HL-60 (cell line): ENCODE data around the gene RNF14.
A peak's percentile ranks its signal among the peaks of the same experiment; 100 is the strongest.

ENCODE experiments used
- DNase-seq, 2 experiments: peaks; one replicate each; pipeline ENCODE4 v3.0.0-alpha.2; 2010 to 2020; ENCODE audit warnings: low read depth in 1 of 2, low spot score in 1 of 2
- H3K27ac ChIP-seq: fragments of 250-450 bp; sonication (Bioruptor Pico); replicated peaks from 2 replicates; pipeline ENCODE4 v1.5.1; 2020; ENCODE audit warnings: mild to moderate bottlenecking, moderate library complexity
- H3K27me3 ChIP-seq: fragments of 250-450 bp; sonication (Bioruptor Pico); 2 replicates; pipeline ENCODE4 v1.5.1; 2021; ENCODE audit warnings: mild to moderate bottlenecking, moderate library complexity; ENCODE audit not compliant: insufficient read depth, poor library complexity, severe bottlenecking
- H3K4me3 ChIP-seq: replicated peaks from 2 replicates; pipeline ENCODE4 v1.5.1; 2011; ENCODE audit warnings: mild to moderate bottlenecking, control low read depth, low read length; ENCODE audit not compliant: insufficient read depth
- CTCF ChIP-seq: IDR thresholded peaks from one replicate; pipeline ENCODE4 v1.5.1; 2011; ENCODE audit warnings: low read length, control low read depth, inconsistent platforms; ENCODE audit not compliant: insufficient read depth
- GABPA ChIP-seq: IDR thresholded peaks from 2 replicates; pipeline ENCODE4 v1.6.1; 2012; ENCODE audit warnings: low read depth
- POLR2AphosphoS5 ChIP-seq: IDR thresholded peaks from 2 replicates; pipeline ENCODE4 v1.6.1; 2012; ENCODE audit warnings: low read depth
- SPI1 ChIP-seq: IDR thresholded peaks from 2 replicates; pipeline ENCODE4 v1.6.1; 2012; ENCODE audit warnings: low read depth, mild to moderate bottlenecking, borderline replicate concordance
- TF ChIP-seq, protein P1 (sequence below): IDR thresholded peaks from 2 replicates; pipeline ENCODE4 v1.6.1; 2012; ENCODE audit warnings: low read depth; ENCODE audit not compliant: insufficient replicate concordance

The RNF14 gene

DNA sequence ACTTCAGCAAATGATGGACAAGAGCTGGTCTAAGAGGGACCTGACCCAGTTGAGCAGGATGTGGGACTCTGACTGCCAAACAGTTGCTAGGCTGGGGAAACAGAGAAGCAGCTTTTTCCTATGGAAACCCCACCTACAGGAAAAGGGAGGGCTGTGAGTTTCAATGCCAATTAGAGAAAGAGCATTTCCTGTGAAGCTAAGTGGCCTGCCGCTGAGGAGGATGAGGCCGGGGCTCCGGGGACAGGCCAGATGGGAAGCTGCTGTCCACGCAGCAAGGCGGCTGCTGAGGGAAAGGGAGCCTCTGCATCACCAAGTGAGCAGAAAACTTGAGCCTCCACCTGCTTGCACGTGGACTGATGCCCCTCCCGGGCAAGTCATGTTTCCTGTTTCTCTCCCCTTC is 10.8 kb upstream of the RNF14 start, which contains the start of gene PCDH12:
Gene PCDH12, minus strand, starts transcription at position 90 of the 400 bp plus-strand sequence. CDS start 351 bp downstream, outside the sequence.
- H3K4me3 ChIP-seq, result no peak within 1 kb of the TSS
- no peaks in the 10 kb centered on the region for H3K27me3 ChIP-seq
- H3K27ac ChIP-seq, result no peak within 1 kb of the TSS
- TF ChIP-seq GABPA, result no peak
- no peak for TF ChIP-seq POLR2AphosphoS5
- TF ChIP-seq, protein P1, sequence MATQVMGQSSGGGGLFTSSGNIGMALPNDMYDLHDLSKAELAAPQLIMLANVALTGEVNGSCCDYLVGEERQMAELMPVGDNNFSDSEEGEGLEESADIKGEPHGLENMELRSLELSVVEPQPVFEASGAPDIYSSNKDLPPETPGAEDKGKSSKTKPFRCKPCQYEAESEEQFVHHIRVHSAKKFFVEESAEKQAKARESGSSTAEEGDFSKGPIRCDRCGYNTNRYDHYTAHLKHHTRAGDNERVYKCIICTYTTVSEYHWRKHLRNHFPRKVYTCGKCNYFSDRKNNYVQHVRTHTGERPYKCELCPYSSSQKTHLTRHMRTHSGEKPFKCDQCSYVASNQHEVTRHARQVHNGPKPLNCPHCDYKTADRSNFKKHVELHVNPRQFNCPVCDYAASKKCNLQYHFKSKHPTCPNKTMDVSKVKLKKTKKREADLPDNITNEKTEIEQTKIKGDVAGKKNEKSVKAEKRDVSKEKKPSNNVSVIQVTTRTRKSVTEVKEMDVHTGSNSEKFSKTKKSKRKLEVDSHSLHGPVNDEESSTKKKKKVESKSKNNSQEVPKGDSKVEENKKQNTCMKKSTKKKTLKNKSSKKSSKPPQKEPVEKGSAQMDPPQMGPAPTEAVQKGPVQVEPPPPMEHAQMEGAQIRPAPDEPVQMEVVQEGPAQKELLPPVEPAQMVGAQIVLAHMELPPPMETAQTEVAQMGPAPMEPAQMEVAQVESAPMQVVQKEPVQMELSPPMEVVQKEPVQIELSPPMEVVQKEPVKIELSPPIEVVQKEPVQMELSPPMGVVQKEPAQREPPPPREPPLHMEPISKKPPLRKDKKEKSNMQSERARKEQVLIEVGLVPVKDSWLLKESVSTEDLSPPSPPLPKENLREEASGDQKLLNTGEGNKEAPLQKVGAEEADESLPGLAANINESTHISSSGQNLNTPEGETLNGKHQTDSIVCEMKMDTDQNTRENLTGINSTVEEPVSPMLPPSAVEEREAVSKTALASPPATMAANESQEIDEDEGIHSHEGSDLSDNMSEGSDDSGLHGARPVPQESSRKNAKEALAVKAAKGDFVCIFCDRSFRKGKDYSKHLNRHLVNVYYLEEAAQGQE, result no peak
- TF ChIP-seq CTCF, result no peak
- TF ChIP-seq SPI1, result no peak
- peak in 1 of 2 experiments; percentile 14 for DNase-seq

- Histone ChIP-seq H3K27ac (no peak overlapping the region), H3K4me3 (no peak overlapping the region), H3K27me3 (no peaks in the 10 kb centered on the region)
- peak in 1 of 2 experiments; percentile 20 for DNase-seq
- TF ChIP-seq GABPA, result no peak
- TF ChIP-seq, protein P1, result no peak
These were observed 10.2 kb upstream of the RNF14 start for GRCh38 chr5:141958546-141959172.

DNA sequence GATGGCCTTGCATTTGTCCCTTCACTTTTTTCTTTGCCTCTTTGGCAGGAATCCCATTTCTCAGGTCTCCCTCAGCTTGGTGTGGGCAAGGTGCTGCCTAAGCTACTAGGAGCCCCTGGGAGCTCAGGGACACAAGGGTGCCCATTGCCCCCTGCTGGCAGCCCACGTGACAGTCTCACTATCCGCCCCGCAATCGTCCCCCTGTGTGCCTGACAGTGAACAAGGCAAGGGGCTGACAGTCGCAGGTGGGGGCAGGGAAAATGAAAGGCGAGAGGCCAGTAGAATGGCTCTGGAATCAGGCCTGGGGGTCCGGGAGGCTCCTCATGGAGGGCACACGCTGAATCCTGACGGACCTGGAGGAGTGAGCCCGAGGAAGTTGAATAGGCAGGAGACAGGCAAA is 8.9 kb upstream of the RNF14 start:
- no peak for TF ChIP-seq SPI1
- TF ChIP-seq, protein P1, result no peak
- TF ChIP-seq GABPA, result no peak
- no peak for TF ChIP-seq CTCF
- TF ChIP-seq POLR2AphosphoS5, result no peak
- Histone ChIP-seq H3K4me3 (no peak overlapping the region), H3K27me3 (no peaks in the 10 kb centered on the region), H3K27ac (no peak overlapping the region)
- DNase-seq, result peak in 1 of 2 experiments; percentile 12
